Neuronal stem cell (in vitro differentiated cells): Measurements from ENCODE around the gene PDGFC.

ENCODE experiments used
- DNase-seq: peaks from one replicate; pipeline ENCODE4 v3.0.0-alpha.2; 2013; ENCODE audit warnings: low spot score
- H2AFZ ChIP-seq: one replicate; pipeline ENCODE4 v1.6.1; 2013; ENCODE audit warnings: mild to moderate bottlenecking, low read length, inconsistent platforms
- H2AK5ac ChIP-seq: 2 replicates; pipeline ENCODE4 v1.6.1; 2013; ENCODE audit warnings: low read depth, mild to moderate bottlenecking, inconsistent platforms, low read length, moderate library complexity, mixed read lengths
- H2BK120ac ChIP-seq: 2 replicates; pipeline ENCODE4 v1.6.1; 2013; ENCODE audit warnings: low read depth, mild to moderate bottlenecking, inconsistent platforms, low read length, moderate library complexity, mixed read lengths
- H2BK12ac ChIP-seq: one replicate; pipeline ENCODE4 v1.6.1; 2013; ENCODE audit warnings: low read length, inconsistent platforms
- H2BK15ac ChIP-seq: 2 replicates; pipeline ENCODE4 v1.6.1; 2013; ENCODE audit warnings: mild to moderate bottlenecking, low read length, inconsistent platforms, mixed read lengths
- H2BK5ac ChIP-seq: one replicate; pipeline ENCODE4 v1.6.1; 2013; ENCODE audit warnings: inconsistent platforms, mild to moderate bottlenecking, low read length, moderate library complexity
- H3K14ac ChIP-seq: one replicate; pipeline ENCODE4 v1.6.1; 2013; ENCODE audit warnings: low read length, inconsistent platforms
- H3K18ac ChIP-seq: 2 replicates; pipeline ENCODE4 v1.6.1; 2013; ENCODE audit warnings: low read length, inconsistent platforms
- H3K23ac ChIP-seq: 2 replicates; pipeline ENCODE4 v1.6.1; 2013; ENCODE audit warnings: low read depth, mild to moderate bottlenecking, mixed read lengths, low read length, inconsistent platforms; ENCODE audit not compliant: poor library complexity
- H3K27ac ChIP-seq: replicated peaks from 3 replicates; pipeline ENCODE4 v1.5.1; 2013; ENCODE audit warnings: low read length, inconsistent platforms
- H3K27me3 ChIP-seq, 3 experiments: 2 replicates each; pipeline ENCODE4 v1.6.1; 2013; ENCODE audit warnings: low read length in 3 of 3, mild to moderate bottlenecking in 2 of 3, inconsistent platforms in 1 of 3, low read depth in 1 of 3, mixed read lengths in 1 of 3, moderate library complexity in 1 of 3; ENCODE audit not compliant: control insufficient read depth in 3 of 3, insufficient read depth in 3 of 3
- H3K36me3 ChIP-seq, 2 donors: replicated peaks in 1 of 2; 2 replicates each; pipeline ENCODE4 v1.6.1; 2013; ENCODE audit warnings: low read length in 2 of 2; ENCODE audit not compliant: control insufficient read depth in 2 of 2, insufficient read depth in 2 of 2
- H3K4ac ChIP-seq: 2 replicates; pipeline ENCODE4 v1.6.1; 2013; ENCODE audit warnings: inconsistent platforms, mild to moderate bottlenecking, low read length, moderate library complexity
- H3K4me1 ChIP-seq, 2 donors: 1 replicate in 1 of 2; 2 replicates in 1 of 2; pipeline ENCODE4 v1.6.1; 2013; ENCODE audit warnings: low read length in 2 of 2, low read depth in 1 of 2; ENCODE audit not compliant: control insufficient read depth in 2 of 2, insufficient read depth in 1 of 2
- H3K4me2 ChIP-seq: one replicate; pipeline ENCODE4 v1.6.1; 2013; ENCODE audit warnings: mild to moderate bottlenecking, low read length, inconsistent platforms; ENCODE audit not compliant: insufficient read depth, poor library complexity, severe bottlenecking
- H3K4me3 ChIP-seq, 2 donors: 2 replicates each; pipeline ENCODE4 v1.5.1; 2013; ENCODE audit warnings: low read length in 2 of 2, mild to moderate bottlenecking in 2 of 2, inconsistent platforms in 1 of 2, moderate library complexity in 1 of 2
- H3K79me1 ChIP-seq: one replicate; pipeline ENCODE4 v1.6.1; 2013; ENCODE audit warnings: low read depth, mild to moderate bottlenecking, inconsistent platforms, low read length, moderate library complexity
- H3K9ac ChIP-seq: one replicate; pipeline ENCODE4 v1.6.1; 2013; ENCODE audit warnings: mild to moderate bottlenecking, low read depth, low read length, inconsistent platforms; ENCODE audit not compliant: poor library complexity
- H3K9me3 ChIP-seq, 2 donors: replicated peaks in 1 of 2; 2 replicates each; pipeline versions ENCODE3 to v1.6.1; 2013; ENCODE audit warnings: low read length in 2 of 2, mild to moderate bottlenecking in 2 of 2, inconsistent platforms in 1 of 2, low read depth in 1 of 2, mixed read lengths in 1 of 2, moderate library complexity in 1 of 2; ENCODE audit not compliant: control insufficient read depth in 2 of 2, insufficient read depth in 1 of 2
- H4K8ac ChIP-seq: one replicate; pipeline ENCODE4 v1.6.1; 2013; ENCODE audit warnings: low read depth, mild to moderate bottlenecking, inconsistent platforms, low read length, moderate library complexity
- H4K91ac ChIP-seq: one replicate; pipeline ENCODE4 v1.6.1; 2013; ENCODE audit warnings: low read length, low read depth, mild to moderate bottlenecking, inconsistent platforms; ENCODE audit not compliant: poor library complexity
- WGBS, 2 donors: extraction: QIAGEN DNeasy Blood & Tissue Kit; methylation state at CpG; one replicate each; pipeline ENCODE4 v1.1.7; 2013; ENCODE audit warnings: missing lambda C conversion rate in 2 of 2, mixed read lengths in 1 of 2; ENCODE audit not compliant: insufficient read length in 2 of 2, insufficient replicate concordance in 1 of 2; ENCODE audit errors: extremely low coverage in 2 of 2; 5-methylcytosine and 5-hydroxymethylcytosine counted together

PDGFC gene

DNA sequence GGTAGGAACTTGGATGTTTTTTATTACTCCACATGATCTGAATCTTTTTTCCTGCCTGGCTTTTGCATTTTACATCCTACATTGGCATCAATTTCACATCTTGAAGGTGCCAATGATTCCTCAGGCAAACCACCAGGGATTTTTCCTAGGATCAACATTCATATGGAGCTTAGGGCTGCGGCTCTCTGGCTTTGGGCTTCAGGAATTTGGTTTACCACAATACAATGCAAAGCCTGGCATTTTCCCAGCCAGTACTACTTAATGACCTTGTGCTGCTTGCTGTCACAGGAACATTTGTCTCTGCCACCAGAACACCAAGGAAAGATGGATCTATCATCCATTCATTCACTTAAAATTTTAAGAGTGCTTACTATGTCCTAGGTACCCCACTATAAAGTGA, 180.7 kb downstream of the PDGFC start:
- Histone ChIP-seq H3K4ac (no peak overlapping the region), H3K9me3 (no peaks in the 10 kb centered on the region), H2BK15ac (no peak overlapping the region), H2BK5ac (no peak overlapping the region), H3K27ac (no peak overlapping the region), H2AFZ (no peak overlapping the region), H2BK120ac (no peak overlapping the region), H3K18ac (no peak overlapping the region), H3K4me1 (no peaks in the 10 kb centered on the region), H3K36me3 (no peaks in the 10 kb centered on the region), H4K91ac (no peak overlapping the region), H3K14ac (no peak overlapping the region), H4K8ac (no peak overlapping the region), H3K79me1 (no peaks in the 10 kb centered on the region), H2AK5ac (no peak overlapping the region), H3K27me3 (no peaks in the 10 kb centered on the region), H3K4me2 (no peak overlapping the region), H3K4me3 (no peak overlapping the region), H2BK12ac (no peak overlapping the region), H3K23ac (no peak overlapping the region), H3K9ac (no peak overlapping the region)
- peak; percentile 43 for DNase-seq
- no CpG with 5 or more reads among the region's 1 CpG for WGBS, 2 donors

DNA sequence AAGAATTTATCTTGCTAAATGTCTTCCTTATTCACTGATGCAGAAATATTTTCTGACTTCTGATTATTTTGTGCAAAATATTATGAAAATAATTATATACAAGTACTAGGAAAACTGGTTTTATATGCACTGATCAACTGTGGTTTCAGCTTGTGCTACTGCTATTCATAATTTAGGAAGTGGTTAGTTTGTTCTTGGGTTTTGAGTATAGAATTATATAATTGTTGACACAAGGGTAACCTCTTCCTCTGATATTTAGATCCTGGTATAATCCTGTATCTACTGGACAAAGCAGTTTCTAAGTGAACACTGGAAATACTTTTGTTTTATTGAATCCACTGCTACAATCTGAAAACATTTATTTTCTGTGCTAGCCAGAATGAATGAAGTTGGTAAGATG, 182.8 kb downstream of the PDGFC start:
- no peak overlapping the region for H4K91ac ChIP-seq
- H3K4me3 ChIP-seq, result no peak overlapping the region
- no peak overlapping the region for H2BK12ac ChIP-seq
- no peak overlapping the region for H3K18ac ChIP-seq
- no peak overlapping the region for H2BK15ac ChIP-seq
- H2AFZ ChIP-seq, result no peak overlapping the region
- no peak overlapping the region for H3K27ac ChIP-seq
- no peak overlapping the region for H3K4me2 ChIP-seq
- H2BK120ac ChIP-seq, result no peak overlapping the region
- H3K14ac ChIP-seq, result no peak overlapping the region
- no peaks in the 10 kb centered on the region for H3K9me3 ChIP-seq
- no peak overlapping the region for H3K4ac ChIP-seq
- no peaks in the 10 kb centered on the region for H3K27me3 ChIP-seq
- no peaks in the 10 kb centered on the region for H3K36me3 ChIP-seq
- H3K9ac ChIP-seq, result no peak overlapping the region
- H3K23ac ChIP-seq, result no peak overlapping the region
- no peak overlapping the region for H4K8ac ChIP-seq
- H2BK5ac ChIP-seq, result no peak overlapping the region
- no peaks in the 10 kb centered on the region for H3K4me1 ChIP-seq
- H2AK5ac ChIP-seq, result no peak overlapping the region
- H3K79me1 ChIP-seq, result no peaks in the 10 kb centered on the region
- no peak for DNase-seq

DNA sequence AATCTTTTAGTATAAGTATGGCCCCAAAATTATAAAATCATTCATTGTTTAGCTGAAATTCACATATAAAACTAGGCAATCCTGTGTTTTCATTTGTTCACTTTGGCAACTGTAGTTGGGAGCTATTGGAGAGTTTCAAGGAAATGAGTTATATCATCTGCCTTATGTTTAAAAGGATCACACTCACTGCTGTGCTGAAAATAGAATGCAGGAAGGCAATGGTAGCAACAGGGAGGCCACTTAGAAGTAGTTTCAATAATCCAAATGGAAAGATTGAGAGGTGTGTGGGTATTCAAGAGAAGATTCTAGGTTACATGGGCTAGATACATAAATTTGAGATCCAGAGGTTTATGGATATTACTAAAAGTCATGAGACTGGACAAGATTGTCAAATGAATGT, 184.9 kb downstream of the PDGFC start:
- H3K9ac ChIP-seq, result no peak overlapping the region
- H3K27ac ChIP-seq, result no peak overlapping the region
- DNase-seq, result no peak
- no peak overlapping the region for H3K4ac ChIP-seq
- H3K9me3 ChIP-seq, result no peaks in the 10 kb centered on the region
- H2BK5ac ChIP-seq, result no peak overlapping the region
- H3K4me2 ChIP-seq, result no peak overlapping the region
- H3K79me1 ChIP-seq, result no peaks in the 10 kb centered on the region
- no peak overlapping the region for H2BK12ac ChIP-seq
- H2BK120ac ChIP-seq, result no peak overlapping the region
- H3K4me3 ChIP-seq, result no peak overlapping the region
- no peaks in the 10 kb centered on the region for H3K4me1 ChIP-seq
- H2AFZ ChIP-seq, result no peak overlapping the region
- H3K36me3 ChIP-seq, result no peaks in the 10 kb centered on the region
- no peak overlapping the region for H3K14ac ChIP-seq
- no peak overlapping the region for H4K91ac ChIP-seq
- no peak overlapping the region for H2BK15ac ChIP-seq
- no peak overlapping the region for H3K18ac ChIP-seq
- no peaks in the 10 kb centered on the region for H3K27me3 ChIP-seq
- no peak overlapping the region for H4K8ac ChIP-seq
- H2AK5ac ChIP-seq, result no peak overlapping the region
- no peak overlapping the region for H3K23ac ChIP-seq

DNA sequence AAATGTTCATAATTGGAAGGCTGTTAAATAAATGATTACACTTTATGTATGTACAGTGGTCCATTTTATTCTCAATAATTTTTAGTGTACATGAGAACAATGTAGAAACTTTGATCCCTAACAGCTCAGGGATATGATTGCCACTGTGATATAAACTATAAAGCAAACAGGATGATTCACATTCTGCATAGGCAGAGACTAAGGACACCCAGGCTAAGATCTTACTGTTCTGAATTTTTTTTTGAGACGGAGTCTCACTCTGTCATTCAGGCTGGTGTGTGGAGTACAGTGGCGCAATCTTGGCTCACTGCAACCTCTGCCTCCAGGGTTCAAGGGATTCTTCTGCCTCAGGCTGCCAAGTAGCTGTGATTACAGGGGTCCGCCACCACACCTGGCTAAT, 186.6 kb downstream of the PDGFC start:
- DNase-seq, result no peak
- Histone ChIP-seq H2BK15ac (no peak overlapping the region), H2BK12ac (no peak overlapping the region), H4K8ac (no peak overlapping the region), H2AFZ (no peak overlapping the region), H3K18ac (no peak overlapping the region), H3K27me3 (no peaks in the 10 kb centered on the region), H3K23ac (no peak overlapping the region), H3K79me1 (no peaks in the 10 kb centered on the region), H3K4me3 (no peak overlapping the region), H4K91ac (no peak overlapping the region), H3K36me3 (no peaks in the 10 kb centered on the region), H3K4me2 (no peak overlapping the region), H3K4me1 (no peaks in the 10 kb centered on the region), H3K4ac (no peak overlapping the region), H3K14ac (no peak overlapping the region), H2BK120ac (no peak overlapping the region), H3K27ac (no peak overlapping the region), H2AK5ac (no peak overlapping the region), H3K9ac (no peak overlapping the region), H3K9me3 (no peaks in the 10 kb centered on the region), H2BK5ac (no peak overlapping the region)
- WGBS, 2 donors, result no CpG with 5 or more reads among the region's 3 CpGs
